NOMO-1 treated with DMSO at 0.1 percent for 48 hours (cell line): ENCODE data around the gene BRI3.

Source experiments
- DNase-seq: peaks from one replicate; lab custom pipeline; 2025; ENCODE audit not compliant: unreplicated experiment; lab: John Stamatoyannopoulos, UW

The BRI3 gene

DNA sequence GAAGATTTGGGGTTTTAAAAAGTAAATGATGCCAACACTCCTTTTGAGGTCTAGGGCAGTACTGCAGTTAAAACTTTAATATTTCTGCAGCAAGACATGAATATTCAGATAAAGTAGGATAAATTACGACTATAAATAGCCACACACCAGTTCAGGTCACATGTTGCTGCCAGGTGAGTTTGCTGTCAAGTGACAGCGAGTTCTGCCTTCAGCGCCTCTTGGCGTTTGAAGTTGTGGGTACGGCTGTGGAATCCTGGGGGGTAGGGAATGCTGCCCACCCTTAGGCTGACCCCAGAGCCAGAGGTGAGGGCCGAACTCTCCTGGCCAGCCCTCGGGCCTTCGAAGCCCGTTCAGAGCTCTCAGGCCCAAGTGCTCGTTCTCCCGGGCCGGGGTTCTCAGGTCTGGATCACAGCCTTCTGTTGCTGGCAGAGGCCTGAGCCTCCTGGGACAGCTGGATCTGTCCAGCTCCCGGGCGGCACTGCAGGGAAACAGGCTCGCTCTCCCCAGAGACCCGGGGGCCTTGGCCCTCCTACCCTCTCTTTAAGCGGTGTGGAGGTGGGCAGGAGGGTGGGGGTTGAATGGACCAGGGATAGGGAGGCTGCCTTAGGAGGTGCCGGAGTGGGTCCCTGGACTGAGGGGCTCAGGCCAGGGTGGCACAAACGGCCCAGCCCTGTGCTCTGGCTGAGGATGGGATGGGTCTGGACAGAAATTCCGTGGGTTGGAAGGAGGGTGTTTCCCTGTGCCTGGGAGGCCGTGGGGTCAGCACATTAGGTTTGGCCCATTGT, 5.4 kb downstream of the BRI3 start:
- DNase-seq = no peak

DNA sequence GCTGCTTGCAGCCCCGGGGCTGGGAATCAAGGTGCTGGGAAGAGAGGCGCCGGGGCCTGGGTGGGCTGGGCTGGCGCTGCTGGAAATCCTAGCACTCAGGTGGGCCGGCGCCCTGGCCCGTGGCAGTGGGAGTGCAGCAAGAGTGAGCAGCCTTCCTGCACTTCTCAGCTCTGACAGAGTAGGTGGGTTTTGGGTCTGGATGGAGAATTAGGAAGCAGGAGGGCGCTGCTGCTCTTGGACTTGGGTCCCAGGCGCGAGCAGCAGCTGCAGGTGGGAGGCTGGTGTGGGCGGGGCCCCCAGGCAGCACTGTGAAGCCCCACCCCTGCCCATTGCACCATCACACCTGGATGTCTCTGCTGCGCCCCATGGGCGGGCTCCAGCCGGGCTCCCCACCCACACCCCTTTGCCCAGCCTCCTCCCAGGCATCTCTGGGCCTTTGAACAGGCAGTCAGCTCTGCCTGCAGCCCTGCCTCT, 6.0 kb downstream of the BRI3 start:
- DNase-seq = no peak

DNA sequence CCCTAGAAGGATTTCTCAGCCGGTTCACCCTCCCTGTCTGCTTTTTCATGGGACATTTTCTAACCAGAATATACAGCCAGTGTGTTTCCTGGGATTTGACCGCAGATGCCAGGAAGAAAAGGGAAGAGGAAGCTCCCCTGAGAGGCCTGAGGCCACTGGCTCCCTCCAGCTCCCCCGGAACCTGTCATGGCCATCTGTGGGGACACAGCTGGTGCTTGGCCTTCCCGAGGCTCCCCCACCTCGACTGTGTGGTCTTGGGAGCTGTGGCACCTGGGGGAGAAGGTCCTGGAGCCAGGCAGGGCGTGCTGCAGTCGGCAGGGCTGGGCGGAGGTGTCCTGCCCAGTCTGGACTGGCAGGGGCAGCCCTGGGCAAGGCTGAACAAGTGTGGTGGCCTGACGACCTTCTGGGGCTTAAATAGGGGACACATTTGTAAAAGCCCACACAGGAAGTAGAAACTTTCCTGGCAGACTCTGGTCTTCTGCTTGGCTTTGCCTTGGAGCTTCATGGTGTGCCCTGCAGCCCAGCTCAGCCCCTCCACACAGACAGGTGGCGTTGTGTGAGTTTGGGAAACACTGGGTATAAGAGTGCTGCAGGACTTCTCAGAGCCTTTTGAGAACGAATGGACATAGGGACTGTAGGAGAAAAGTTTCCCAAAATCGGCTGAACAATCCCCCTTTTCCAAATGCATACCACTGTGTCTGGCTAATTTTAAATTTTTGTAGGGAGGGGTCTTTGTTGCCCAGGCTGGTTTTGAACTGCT, 6.8 kb downstream of the BRI3 start:
- DNase-seq = no peak

DNA sequence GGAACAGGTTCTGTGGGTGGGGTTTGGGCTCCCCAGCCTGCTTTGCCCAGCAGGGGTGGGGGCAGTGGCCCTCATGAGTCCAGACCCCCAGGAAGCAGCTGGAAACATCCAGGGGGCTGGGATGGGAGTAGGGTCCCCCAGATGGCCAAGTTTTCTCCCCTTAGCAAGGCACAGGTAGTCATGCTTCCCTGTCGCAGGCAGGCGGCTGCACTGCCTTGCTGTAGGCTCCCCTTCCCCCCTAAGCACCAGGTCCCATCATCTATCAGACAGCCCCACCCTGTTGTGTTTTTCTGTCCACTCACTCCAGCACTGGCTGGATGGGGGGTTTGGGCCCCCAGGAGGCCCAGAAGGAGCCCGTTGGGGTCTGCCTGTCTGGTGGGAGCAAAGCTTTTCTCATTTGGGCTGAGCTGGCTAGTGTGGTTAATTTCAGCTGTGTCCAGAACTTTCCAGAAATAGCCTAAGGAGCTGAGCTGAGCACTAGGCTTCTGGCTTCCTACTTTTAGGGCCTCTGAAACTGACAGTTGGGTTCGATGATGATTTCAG, 7.9 kb downstream of the BRI3 start:
- DNase-seq = no peak

DNA sequence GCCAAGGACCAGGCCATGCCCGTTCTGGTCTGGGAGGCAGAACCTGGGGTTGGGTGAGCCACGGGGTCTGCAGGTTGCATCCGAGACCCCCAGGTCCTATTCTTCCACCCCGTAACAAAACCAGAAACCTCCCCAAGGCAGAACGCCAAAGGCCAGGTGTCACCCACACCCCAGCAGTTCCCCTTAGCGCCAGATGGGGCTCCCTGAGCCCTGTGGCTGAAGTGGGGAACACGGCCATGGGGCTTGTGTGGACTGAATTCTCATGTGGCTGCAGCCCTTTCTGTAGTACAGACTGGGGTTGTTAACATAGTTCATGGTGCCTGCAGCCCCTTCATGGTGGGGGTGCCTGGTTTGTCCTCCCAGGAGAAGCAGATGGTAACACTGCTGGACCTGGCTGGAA, 10.2 kb downstream of the BRI3 start:
- no peak for DNase-seq

DNA sequence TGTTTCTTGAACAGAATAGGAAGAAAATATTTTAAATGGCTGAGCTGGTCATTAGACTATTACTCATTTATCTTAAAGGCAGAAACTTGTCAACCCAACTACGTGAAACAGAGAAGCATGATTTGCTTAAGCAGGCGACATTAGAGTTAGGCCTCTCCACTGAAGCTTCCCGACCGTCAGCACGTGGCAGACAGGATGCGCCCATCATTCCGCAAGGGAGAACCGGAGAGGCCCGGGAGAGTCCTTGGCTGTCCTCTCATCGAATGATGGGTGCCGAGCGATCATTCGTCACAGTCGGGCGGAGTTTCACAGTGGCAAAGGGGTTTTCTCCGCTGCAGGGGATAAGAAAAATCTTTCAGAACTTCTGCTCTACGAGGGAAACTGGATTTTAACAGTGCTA, 11.8 kb downstream of the BRI3 start:
- no peak for DNase-seq

DNA sequence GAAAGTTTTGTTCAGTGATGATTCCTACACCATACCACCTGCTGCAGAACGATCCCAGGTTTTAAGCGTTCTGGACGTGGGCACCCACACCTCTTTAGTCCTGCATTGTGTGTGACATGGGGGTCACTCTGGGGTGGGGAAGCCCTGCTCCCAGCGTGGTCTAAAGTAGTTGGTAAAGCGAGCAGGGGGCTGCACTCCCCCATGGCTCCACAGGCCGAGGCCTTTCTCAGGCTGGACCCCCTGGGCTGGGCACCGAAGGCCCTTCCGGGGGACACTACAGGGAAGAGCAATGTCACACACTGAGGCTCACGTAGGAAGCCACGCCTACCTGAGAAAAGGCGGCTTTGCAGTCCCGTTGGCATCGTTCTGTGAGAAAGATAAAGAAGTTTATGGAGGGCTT, 12.3 kb downstream of the BRI3 start:
- no peak for DNase-seq

DNA sequence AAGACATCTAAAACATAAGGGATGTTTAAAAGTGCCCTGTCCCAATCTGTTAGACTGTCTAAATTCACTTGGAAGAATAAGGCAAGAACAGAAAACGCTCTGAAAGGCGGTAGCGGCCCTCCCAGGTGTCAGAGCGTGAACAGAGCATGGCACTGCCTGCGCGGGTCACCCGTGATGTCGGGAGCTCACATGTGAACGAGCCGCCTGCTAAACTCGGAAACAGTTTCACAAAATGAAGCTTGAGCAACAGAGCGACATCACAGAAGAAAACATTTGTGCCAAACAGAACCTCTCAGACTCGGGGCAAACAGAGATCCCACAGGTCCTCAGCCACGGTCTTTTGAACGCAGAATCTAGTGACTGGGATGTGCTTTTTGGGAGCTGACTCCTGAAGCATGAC, 12.8 kb downstream of the BRI3 start:
- no peak for DNase-seq

DNA sequence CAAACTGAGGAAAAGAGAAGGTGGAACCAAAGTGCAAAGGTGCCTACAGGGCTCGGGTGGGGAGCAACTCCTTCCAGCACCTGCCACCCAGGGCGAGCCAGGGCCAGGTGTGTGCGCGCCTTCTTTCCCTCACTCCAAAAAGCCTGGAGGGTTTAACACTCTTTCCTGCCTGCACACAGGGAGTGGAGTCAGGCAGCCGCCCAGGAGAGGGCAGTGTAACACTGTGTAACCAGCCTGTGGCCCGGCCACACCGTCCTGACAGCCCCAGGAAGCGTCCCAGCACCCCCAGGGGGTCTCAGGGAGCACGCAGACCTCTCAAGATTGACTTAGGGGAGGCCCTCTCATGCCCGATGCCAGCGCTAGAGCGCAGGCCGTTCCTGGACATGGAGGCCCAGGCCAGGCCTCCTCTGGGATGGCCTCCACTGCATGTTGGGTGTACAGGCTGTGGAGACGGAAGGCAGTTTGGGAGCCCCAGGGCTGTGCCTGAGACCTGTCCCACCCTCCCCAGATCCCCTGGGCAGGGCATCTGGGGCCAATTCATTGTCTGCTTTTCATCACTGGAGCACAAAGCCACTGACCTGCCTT, 13.4 kb downstream of the BRI3 start:
- DNase-seq = peak; percentile 26

DNA sequence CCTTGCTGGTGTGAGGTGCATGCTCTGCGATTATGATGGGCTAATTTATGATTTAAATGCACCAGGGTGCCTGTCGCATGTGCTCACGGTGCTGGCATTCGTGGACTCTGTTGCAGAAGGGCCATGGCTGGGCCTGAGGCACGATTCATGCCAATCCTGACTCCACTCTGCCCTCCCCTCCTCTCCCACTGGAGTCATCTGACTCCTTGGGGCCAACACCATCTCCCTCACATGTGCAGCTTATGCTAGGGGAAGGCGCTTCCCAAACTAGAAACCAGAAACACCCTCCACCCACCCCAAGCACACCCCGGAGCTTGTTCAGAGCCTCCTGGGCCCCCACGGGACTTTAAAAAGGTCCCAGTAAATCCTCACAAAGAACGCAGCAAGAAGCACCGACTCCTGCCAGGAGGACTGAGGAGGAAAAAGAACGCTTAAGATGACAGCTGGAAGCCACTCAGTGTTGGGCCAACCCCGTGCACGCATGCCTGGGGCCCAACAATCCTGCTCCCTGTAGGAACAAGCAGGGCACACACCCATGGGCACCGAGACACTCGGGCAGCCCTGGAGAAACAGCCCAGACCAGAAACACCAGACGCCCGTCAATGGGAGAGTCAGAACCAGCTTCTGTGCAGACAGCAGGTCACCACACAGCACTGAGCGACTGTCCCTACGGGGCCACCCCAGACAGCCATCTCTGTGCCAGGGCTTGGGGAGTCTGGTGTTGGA, 14.1 kb downstream of the BRI3 start:
- DNase-seq = no peak

DNA sequence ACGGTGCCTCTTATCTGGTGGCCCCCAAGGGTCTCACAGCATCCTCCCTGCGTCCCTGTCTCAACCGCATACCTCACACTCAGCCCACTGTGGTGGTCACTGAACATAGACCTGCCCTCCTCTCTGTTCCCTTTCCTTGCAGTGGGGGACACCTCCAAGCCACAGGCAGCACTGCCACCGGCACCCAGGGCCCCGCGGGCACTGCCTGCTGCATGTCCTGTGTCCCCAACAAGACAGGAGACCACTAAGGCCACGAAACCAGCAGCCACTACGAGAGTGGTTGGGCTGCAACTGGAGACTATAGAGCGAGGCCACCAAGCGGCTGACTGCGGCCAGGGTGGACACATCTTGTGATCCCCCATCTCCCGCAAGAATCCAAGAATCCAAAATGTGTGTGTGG, 15.3 kb downstream of the BRI3 start:
- DNase-seq = no peak

DNA sequence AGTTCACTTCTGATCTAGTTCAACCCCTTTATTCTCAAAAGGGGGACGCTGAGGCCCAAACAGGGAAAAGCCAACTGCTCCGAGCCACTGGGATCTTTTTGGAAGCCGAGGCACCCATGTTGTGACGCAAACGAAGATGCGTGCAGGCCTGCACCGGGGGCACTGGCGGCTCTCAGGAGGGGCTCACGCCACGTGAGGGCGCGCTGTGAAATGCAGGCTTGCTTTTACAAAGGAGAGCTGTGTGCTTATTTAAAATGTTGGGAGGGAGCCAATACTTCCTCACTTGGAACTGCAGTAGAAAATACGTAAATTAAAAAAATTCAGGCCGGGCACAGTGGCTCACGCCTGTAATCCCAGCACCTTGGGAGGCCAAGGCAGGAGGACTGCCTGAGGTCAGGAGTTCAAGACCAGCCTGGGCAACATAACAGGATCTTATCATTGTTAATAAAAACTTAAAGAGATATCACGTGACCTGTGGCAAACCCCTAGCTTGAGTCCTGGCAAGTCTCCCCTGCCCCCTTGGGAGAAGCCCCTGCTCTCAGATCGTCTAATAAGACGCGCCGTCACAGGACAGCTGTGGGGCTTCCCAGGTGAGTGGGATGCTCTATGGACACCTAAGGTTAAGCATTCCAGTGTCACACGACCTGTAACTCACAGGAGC, 16.3 kb downstream of the BRI3 start:
- DNase-seq = no peak

DNA sequence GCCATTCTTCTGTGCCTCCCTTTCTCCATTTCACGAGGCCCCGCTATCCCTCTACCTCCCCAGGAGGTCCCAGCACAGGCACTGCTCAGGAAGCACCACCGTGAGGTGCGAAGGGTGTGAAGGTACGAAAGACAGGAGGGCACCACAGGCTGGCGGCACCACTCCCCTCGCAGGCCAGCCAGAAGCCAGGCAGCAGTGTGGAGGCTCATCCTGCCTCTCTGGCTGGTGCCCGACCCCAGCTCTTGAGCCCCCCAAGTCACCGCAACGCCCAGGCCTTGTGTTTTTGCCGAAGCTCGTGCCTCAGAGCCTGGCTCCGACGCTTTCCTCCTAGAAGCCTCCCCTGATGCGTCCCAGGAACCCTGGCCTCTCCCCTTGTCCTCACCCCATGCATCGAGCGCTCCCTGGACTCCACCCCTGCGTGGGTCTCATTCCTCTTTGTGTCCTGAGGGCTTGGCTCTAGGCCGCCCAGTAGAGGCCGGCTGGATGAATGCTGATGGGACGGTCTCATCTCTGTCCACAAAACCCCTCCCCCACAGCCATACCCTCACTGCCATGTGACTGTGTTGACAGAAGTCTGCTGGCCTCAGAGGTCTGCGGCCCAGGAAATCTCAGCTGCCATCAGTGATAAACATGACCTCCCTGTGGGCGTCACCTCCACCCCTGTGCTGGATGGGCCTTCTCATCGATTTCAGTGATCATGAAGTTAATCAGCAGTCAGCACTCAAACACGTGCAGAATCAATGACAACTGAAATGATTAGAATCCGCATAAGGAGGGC, 19.3 kb downstream of the BRI3 start:
- DNase-seq = no peak

DNA sequence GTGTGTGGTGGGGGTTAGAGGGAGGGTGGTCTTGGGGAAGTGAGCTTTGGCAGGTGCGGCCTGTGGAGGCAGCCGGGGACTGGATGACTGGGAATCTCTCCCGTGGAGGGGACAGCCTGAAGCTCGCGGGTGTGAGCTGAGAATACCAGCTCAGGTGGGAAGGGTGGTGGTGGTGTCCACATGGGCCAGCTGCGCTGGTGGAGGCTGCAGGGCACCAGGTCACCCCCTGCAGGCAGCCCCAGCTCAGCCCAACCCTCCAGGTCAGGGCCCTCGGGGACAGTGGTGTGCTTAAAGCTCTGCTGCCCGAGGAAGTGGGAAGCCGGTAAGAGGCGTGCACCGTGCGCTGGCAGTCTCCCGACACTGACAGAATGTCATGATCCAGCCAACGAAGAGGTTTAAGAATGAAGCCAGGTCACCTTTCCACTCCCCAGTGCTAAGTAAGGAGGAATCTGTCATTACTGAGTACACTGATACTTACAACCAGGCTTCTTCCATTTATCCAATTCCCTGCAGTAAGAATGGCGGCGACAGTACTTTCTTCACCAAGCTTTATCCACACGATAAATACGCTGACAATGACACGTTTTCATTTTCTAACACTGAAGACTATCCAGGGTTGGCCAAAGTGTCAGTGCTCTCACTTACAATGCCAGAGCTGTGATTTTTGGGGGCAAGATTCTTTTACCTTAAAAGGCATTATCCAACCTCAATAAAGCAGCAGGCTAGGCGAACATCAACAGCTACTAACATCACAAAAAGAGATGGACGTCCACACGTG, 20.4 kb downstream of the BRI3 start:
- no peak for DNase-seq

DNA sequence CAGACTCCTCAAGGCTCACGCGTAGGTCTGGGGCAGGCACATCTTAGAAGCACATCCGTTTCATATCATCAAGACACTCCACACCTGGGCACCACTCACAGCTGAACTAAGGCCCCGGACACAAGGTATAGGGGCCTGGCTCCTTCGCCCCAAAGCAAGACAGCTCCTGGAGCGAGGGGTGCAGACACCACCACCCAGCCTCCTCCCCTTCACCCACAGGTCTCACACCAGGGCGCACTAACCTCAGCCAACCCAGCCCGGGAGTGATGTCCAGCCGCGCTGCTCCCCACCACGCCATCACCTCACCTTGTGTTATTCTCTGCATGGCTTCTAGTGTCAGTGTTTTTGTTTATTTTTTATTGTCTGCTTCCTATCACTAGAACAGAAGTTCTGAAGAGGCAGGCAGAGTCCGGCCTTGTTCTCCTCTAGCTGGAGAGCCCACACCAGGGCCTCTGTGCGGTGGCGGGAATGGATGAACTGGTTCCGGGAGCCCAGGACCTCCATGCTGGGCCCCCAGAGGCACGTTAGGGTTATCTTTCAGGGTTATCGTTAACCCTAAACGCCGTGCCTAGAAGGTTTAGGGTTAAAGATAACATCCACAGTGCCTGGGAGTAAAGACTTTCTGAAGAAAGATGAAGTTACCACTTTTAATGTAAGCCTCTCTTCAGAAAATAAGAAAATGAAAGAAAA, 21.8 kb downstream of the BRI3 start:
- DNase-seq = no peak

DNA sequence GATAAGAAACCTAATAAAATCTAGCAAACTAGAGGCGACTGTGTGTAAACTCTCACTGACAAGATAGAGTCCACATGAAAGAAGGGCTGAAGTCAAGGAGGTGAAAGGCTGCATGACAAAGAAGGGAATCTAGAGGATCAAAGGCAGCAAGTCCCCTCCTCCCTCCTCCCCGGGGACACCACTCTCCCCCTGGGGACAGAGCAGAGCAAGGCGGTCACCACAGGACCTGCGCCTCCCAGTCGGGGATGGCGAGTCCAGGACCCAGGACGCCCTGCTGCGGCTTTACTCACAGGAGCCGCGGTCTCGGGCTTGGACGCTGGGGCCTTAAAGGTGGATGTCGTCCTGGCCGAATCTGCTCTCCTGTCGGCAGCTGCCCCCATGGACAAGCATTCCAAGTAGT, 22.4 kb downstream of the BRI3 start:
- DNase-seq = no peak

DNA sequence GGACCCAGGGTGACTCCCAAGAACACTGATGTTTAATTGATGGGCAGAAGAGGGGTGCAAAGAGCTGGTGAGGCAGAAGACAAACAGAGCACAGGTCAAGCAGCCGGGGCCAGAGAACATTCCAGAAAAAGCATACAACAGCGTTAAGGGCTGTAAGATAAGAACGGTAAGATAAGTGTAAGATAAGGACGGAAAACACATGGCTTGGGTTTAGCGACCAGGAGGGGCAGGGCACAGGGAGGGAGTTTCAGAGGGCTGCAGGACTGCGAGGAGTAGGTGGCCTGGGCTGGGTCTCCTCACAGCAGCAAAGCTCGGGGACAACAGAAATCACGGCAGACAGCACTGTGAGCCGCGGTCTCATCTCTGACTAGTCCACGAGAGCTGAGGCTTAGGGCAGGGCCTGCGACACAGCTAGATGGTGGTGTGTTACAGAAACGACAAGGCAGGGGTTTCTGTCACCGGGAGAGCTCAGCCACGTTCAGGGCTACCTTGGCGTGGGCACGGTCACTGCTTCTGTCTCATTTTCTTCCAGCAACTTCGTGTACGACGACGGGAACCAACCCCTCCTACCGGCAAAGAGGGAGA, 24.6 kb downstream of the BRI3 start:
- DNase-seq = no peak

DNA sequence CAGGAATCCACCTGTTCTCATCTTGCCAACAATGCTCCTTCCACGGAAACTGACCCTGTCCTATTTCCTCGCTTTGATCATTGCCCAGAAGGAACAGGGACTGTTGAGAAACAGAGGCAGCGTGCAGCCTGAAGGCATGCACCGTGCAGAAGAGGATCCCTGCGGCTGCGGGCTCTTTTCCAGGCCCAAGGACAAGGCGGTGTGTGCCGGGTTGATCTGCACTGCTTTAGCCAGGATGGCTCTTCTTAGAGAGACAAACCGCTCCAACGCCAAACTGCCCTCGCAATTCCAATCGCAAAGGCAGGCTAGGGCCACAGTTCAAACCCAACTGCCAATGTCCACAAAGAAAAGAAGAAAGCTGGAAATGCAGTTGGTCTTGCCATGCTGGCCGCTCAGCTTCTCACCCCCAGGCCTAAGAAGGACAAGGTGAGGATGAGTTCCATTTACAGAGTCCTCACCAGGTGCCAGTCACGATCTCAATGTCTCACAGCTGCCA, 26.5 kb downstream of the BRI3 start:
- no peak for DNase-seq
